Activated CD8-positive, alpha-beta memory T cell treated with anti-CD3 and anti-CD28 coated beads, Interleukin-2, amount 50 U/mL, for 4 hours (primary cell): ENCODE results near the gene ZBTB7A.

Source experiments
- DNase-seq: peaks from one replicate; pipeline ENCODE4 v3.0.0-alpha.2; 2020

ZBTB7A gene

GRCh38 chr19:4066682-4067395 is at the start of gene ZBTB7A:
TSS of gene ZBTB7A (minus strand) at chr19:4066899. CDS start at chr19:4055232, 11,667 bp downstream.
- peak; percentile 82 for DNase-seq

- no peak for DNase-seq
Observed at GRCh38 chr19:4115818-4116385, 49.2 kb upstream of the ZBTB7A start.

- DNase-seq: peak; percentile 51
Observed at GRCh38 chr19:4115050-4115817, 48.5 kb upstream of the ZBTB7A start.

- DNase-seq: no peak
Observed at GRCh38 chr19:4114181-4114580, 47.5 kb upstream of the ZBTB7A start.

- DNase-seq: no peak
Observed at GRCh38 chr19:4113398-4114088, 46.8 kb upstream of the ZBTB7A start.

GRCh38 chr19:4112367-4112766 is 45.7 kb upstream of the ZBTB7A start:
- no peak for DNase-seq

- DNase-seq: no peak
Observed at GRCh38 chr19:4109626-4109945, 42.9 kb upstream of the ZBTB7A start.

- peak; percentile 77 for DNase-seq
Observed at GRCh38 chr19:4108767-4109625, 42.3 kb upstream of the ZBTB7A start.

- DNase-seq: no peak
Observed at GRCh38 chr19:4103080-4103433, 36.4 kb upstream of the ZBTB7A start.

- DNase-seq: no peak
Observed at GRCh38 chr19:4102339-4103079, 35.8 kb upstream of the ZBTB7A start.

GRCh38 chr19:4101496-4101770 is 34.7 kb upstream of the ZBTB7A start:
- no peak for DNase-seq

- DNase-seq: no peak
Observed at GRCh38 chr19:4100647-4101495, 34.2 kb upstream of the ZBTB7A start.

GRCh38 chr19:4099041-4099764 is 32.5 kb upstream of the ZBTB7A start:
- no peak for DNase-seq

- no peak for DNase-seq
Observed at GRCh38 chr19:4098493-4098892, 31.8 kb upstream of the ZBTB7A start.

- no peak for DNase-seq
Observed at GRCh38 chr19:4097501-4097900, 30.8 kb upstream of the ZBTB7A start.

GRCh38 chr19:4096049-4096892 is 29.6 kb upstream of the ZBTB7A start:
- DNase-seq: no peak

- DNase-seq: no peak
Observed at GRCh38 chr19:4095488-4095844, 28.8 kb upstream of the ZBTB7A start.

- DNase-seq: no peak
Observed at GRCh38 chr19:4094761-4095487, 28.2 kb upstream of the ZBTB7A start.

- no peak for DNase-seq
Observed at GRCh38 chr19:4094291-4094690, 27.6 kb upstream of the ZBTB7A start.
